ENCODE data around the gene RPL18. TPM values are rescaled to one million over a fixed set of nuclear protein-coding genes. Genes with fewer than 3 reads are reported as not detected.
"Not testable (repeated sequence)": the region's sequence is repeated elsewhere in the genome, so short reads cannot be mapped to it uniquely, and the experiment has no call there.

Gene RPL18
- total RNA-seq, 1 donor from 2014 or later = 2,230 TPM

GRCh38 chr19:48577908-48578307 lies 41.1 kb downstream of the RPL18 start:
- DNase-seq = not testable (repeated sequence)

DNA sequence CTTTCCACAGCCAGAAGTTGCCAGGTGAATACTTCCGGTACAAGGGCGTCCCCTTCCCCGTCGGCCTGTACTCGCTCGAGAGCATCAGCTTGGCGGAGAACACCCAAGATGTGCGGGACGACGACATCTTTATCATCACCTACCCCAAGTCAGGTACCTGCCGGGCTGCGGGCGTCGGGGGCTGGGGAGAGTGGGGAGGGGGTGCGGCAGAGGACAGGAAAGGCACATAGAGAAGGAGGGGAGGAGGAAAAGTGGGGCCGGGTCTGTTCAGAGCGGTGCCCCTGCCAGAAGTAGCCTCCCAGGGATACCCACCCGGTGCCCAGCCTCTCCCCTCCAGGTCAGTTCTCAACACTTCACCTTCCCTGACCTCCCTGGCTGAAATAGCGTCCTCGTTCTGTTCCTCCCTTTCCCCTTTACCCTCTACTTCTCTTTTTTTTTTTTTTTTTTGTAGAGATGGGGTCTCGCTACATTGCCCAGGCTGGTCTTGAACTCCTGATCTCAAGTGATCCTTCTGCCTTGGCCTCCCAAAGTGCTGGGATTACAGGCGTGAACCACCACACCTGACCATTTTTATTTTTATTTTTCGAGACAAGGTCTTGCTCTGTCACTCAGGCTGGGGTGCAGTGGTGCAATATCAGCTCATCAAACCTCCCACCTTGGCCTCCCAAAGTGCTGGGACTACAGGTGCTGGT lies 42.9 kb downstream of the RPL18 start:
- no peak for DNase-seq

DNA sequence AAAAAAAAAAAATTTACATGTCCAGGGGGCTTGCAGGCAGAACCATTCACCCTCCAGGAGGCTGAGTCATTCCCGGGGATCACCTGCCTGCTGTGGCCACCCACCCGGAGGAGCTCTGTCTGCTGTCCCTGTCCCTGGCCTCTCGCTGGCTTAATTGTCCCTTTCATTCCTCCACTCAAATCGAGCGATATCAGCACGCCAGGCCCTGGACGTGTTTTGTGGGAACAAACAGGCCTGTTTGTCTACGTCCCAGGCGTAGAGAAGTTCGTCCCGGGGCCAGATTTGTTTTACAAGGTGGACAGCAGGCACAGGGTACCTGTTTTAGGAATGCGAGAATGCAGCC lies 45.8 kb downstream of the RPL18 start:
- no peak for DNase-seq

- DNase-seq = no peak
Measured at GRCh38 chr19:48571378-48572162, 47.4 kb downstream of the RPL18 start.

DNA sequence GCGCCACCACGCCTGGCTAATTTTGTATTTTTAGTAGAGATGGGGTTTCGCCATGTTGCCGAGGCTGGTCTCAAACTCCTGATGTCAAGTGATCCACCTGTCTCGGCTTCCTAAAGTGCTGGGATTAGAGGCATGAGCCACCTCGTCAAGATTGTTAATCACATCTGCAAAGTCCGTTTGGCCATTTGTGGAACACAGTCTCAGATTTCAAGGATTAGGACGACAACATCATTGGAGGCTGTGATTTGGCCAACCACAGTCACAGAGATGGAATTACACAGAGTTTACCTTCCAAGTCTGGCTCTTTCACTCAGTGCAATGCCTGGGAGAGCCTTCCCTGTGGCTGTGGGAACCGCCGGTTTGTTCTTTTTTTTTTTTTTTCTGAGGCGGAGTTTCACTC lies 49.2 kb downstream of the RPL18 start:
- no peak for DNase-seq

- DNase-seq = peak; percentile 80
Measured at GRCh38 chr19:48568345-48568886, 50.6 kb downstream of the RPL18 start.

Other genes with a start within 250 kb of the RPL18 start
- 37.6 and 70.8 TPM in 2 replicates for gene KDELR1, start 227.6 kb downstream of the RPL18 start, total RNA-seq
- 0.51 and 0.79 TPM in 2 replicates for gene GRIN2D, start 225.5 kb downstream of the RPL18 start, total RNA-seq
- gene GRWD1, start 173.2 kb downstream of the RPL18 start, total RNA-seq = 41.4 and 57.9 TPM in 2 replicates
- gene KCNJ14, start 163.6 kb downstream of the RPL18 start, total RNA-seq = 0.33 and 0.51 TPM in 2 replicates
- 63.1 and 89.0 TPM in 2 replicates for gene CYTH2, start 149.8 kb downstream of the RPL18 start, total RNA-seq
- gene LMTK3, start 107.3 kb downstream of the RPL18 start, total RNA-seq = 0.14 TPM in 1 of 2 replicates, not detected in the other
- gene SULT2B1, start 67.0 kb downstream of the RPL18 start, total RNA-seq = 0.42 TPM in 1 of 2 replicates, not detected in the other
- not detected in 2 replicates for gene SPACA4, start 12.4 kb downstream of the RPL18 start, total RNA-seq
- gene FAM83E, start 4.1 kb downstream of the RPL18 start, total RNA-seq = 0.51 TPM in 1 of 2 replicates, not detected in the other
- 8.8 and 12.6 TPM in 2 replicates for gene SPHK2, start 328 bp upstream of the RPL18 start, total RNA-seq
- gene DBP, start 18.2 kb upstream of the RPL18 start, total RNA-seq = 1.6 and 3.1 TPM in 2 replicates
- 1.7 and 4.8 TPM in 2 replicates for gene CA11, start 27.0 kb upstream of the RPL18 start, total RNA-seq
- gene NTN5, start 53.8 kb upstream of the RPL18 start, total RNA-seq = 0.05 TPM in 1 of 2 replicates, not detected in the other
- gene FUT2, start 76.8 kb upstream of the RPL18 start, total RNA-seq = not detected in 2 replicates
- 0.09 and 0.51 TPM in 2 replicates for gene MAMSTR, start 100.5 kb upstream of the RPL18 start, total RNA-seq
- gene RASIP1, start 121.4 kb upstream of the RPL18 start, total RNA-seq = 130 and 154 TPM in 2 replicates
- 0.17 and 0.28 TPM in 2 replicates for gene IZUMO1, start 127.7 kb upstream of the RPL18 start, total RNA-seq
- gene FUT1, start 133.5 kb upstream of the RPL18 start, total RNA-seq = 8.1 and 10.9 TPM in 2 replicates
- not detected in 2 replicates for gene FGF21, start 136.3 kb upstream of the RPL18 start, total RNA-seq
- gene BCAT2, start 191.9 kb upstream of the RPL18 start, total RNA-seq = 40.7 and 56.7 TPM in 2 replicates
- gene HSD17B14, start 217.3 kb upstream of the RPL18 start, total RNA-seq = 1.5 and 8.0 TPM in 2 replicates
- gene PLEKHA4, start 249.4 kb upstream of the RPL18 start, total RNA-seq = 2.6 and 6.5 TPM in 2 replicates

Measured in dermis blood vessel endothelial cell (primary cell).